ENCODE results near the gene LRRC27.

Gene LRRC27

GRCh38 chr10:132346806-132347205, 14.8 kb downstream of the LRRC27 start:
- no peak for DNase-seq (ENCODE audit: low read depth in 1 of 2, low spot score in 1 of 2)
- Histone ChIP-seq H3K27ac (replicated peaks) (no peak overlapping the region), H3K4me3 (replicated peaks; ENCODE audit: insufficient read depth, low read length) (no peak overlapping the region), H3K27me3 (ENCODE audit: insufficient read depth, poor library complexity, severe bottlenecking) (no peaks in the 10 kb centered on the region)
- TF ChIP-seq, protein P1, sequence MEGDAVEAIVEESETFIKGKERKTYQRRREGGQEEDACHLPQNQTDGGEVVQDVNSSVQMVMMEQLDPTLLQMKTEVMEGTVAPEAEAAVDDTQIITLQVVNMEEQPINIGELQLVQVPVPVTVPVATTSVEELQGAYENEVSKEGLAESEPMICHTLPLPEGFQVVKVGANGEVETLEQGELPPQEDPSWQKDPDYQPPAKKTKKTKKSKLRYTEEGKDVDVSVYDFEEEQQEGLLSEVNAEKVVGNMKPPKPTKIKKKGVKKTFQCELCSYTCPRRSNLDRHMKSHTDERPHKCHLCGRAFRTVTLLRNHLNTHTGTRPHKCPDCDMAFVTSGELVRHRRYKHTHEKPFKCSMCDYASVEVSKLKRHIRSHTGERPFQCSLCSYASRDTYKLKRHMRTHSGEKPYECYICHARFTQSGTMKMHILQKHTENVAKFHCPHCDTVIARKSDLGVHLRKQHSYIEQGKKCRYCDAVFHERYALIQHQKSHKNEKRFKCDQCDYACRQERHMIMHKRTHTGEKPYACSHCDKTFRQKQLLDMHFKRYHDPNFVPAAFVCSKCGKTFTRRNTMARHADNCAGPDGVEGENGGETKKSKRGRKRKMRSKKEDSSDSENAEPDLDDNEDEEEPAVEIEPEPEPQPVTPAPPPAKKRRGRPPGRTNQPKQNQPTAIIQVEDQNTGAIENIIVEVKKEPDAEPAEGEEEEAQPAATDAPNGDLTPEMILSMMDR (IDR thresholded peaks at IDR 0.05; ENCODE audit: insufficient read depth, low read length): no peak
- TF ChIP-seq GABPA (IDR thresholded peaks at IDR 0.05; ENCODE audit: low read depth) (no peak), REST (IDR thresholded peaks at IDR 0.05; ENCODE audit: insufficient replicate concordance, low read depth) (no peak), SPI1 (IDR thresholded peaks at IDR 0.05; ENCODE audit: borderline replicate concordance, low read depth) (no peak), POLR2AphosphoS5 (IDR thresholded peaks at IDR 0.05; ENCODE audit: low read depth) (no peak)

DNA sequence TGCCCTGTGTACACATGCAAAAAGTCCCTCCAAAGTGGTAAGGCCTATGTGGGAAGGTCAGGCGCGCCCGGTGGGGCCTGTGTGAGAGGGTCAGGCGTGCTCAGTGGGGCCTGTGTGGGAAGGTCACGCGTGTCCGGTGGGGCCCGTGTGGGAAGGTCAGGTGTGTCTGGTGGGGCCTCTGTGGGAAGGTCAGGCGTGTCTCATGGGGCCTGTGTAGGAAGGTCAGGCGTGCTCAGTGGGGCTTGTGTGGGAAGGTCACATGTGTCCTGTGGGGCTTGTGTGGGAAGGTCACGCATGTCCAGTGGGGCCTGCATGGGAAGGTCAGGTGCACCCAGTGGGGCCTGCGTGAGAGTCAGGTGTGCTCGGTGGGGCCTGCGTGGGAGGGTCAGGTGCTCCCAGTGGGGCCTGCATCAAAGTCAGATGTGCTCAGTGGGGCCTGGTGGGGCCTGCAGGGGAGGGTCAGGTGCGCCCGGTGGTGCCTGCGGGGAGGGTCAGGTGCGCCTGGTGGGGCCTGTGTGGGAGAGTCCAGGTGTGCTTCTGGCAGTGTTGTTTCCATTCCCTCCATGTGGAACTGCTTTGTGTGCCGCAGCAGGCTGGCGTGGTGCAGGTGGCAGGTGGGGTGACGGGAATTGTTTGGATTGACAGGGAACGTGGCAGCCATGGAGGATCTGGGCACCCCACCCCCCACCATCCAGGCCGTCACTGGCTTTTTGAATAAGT, 15.4 kb downstream of the LRRC27 start:
- Histone ChIP-seq H3K27me3 (ENCODE audit: insufficient read depth, poor library complexity, severe bottlenecking) (no peaks in the 10 kb centered on the region), H3K27ac (replicated peaks) (no peak overlapping the region), H3K4me3 (replicated peaks; ENCODE audit: insufficient read depth, low read length) (no peak overlapping the region)
- TF ChIP-seq POLR2AphosphoS5 (IDR thresholded peaks at IDR 0.05; ENCODE audit: low read depth) (no peak), SPI1 (IDR thresholded peaks at IDR 0.05; ENCODE audit: borderline replicate concordance, low read depth) (no peak), GABPA (IDR thresholded peaks at IDR 0.05; ENCODE audit: low read depth) (no peak), REST (IDR thresholded peaks at IDR 0.05; ENCODE audit: insufficient replicate concordance, low read depth) (no peak)
- TF ChIP-seq, protein P1 (IDR thresholded peaks at IDR 0.05; ENCODE audit: insufficient read depth, low read length): no peak
- DNase-seq (ENCODE audit: low read depth in 1 of 2, low spot score in 1 of 2): no peak

DNA sequence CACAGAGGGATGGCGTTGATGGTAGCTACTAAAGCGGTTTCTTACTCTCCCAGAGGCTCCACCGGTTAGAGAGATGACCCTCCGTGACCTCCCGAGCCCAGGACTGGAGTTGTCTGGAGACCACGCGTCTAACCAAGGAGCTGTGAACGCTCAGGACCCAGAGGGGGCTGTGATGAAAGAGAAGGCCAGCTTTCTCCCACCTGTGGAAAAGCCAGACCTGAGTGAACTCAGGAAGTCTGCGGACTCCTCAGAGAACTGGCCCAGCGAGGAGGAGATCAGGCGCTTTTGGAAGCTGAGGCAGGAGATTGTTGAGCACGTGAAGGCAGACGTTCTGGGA, 15.9 kb downstream of the LRRC27 start:
- no peak for DNase-seq (ENCODE audit: low read depth in 1 of 2, low spot score in 1 of 2)
- Histone ChIP-seq H3K4me3 (replicated peaks; ENCODE audit: insufficient read depth, low read length) (no peak overlapping the region), H3K27ac (replicated peaks) (no peak overlapping the region), H3K27me3 (ENCODE audit: insufficient read depth, poor library complexity, severe bottlenecking) (no peaks in the 10 kb centered on the region)
- TF ChIP-seq SPI1 (IDR thresholded peaks at IDR 0.05; ENCODE audit: borderline replicate concordance, low read depth) (no peak), REST (IDR thresholded peaks at IDR 0.05; ENCODE audit: insufficient replicate concordance, low read depth) (no peak), POLR2AphosphoS5 (IDR thresholded peaks at IDR 0.05; ENCODE audit: low read depth) (no peak), GABPA (IDR thresholded peaks at IDR 0.05; ENCODE audit: low read depth) (no peak)
- TF ChIP-seq, protein P1 (IDR thresholded peaks at IDR 0.05; ENCODE audit: insufficient read depth, low read length): no peak

Measured in HL-60 (cell line).